HG03103 (cell line): ENCODE measurements around the gene TIMELESS.
A peak's percentile ranks its signal among the peaks of the same experiment; 100 is the strongest.
"Not testable (repeated sequence)": the region's sequence is repeated elsewhere in the genome, so short reads cannot be mapped to it uniquely, and the experiment has no call there.

Source experiments
- ATAC-seq: cut with Tn5 transposase; IDR thresholded peaks from one replicate; pipeline ENCODE4 v1.9.1; 2021; ENCODE audit warnings: low read depth; ENCODE audit not compliant: unreplicated experiment

The TIMELESS gene

GRCh38 chr12:56448860-56449621 lies at the start of gene TIMELESS:
Gene TIMELESS, minus strand, starts transcription at chr12:56449426. Its CDS starts 15,256 bp downstream, at chr12:56434170.
- peak; percentile 93 for ATAC-seq

- ATAC-seq = not testable (repeated sequence)
Observed at GRCh38 chr12:56498126-56498902, 49.1 kb upstream of the TIMELESS start.

- ATAC-seq = not testable (repeated sequence)
Observed at GRCh38 chr12:56496704-56497103, 47.5 kb upstream of the TIMELESS start.

GRCh38 chr12:56494481-56494880 lies 45.3 kb upstream of the TIMELESS start:
- not testable (repeated sequence) for ATAC-seq

DNA sequence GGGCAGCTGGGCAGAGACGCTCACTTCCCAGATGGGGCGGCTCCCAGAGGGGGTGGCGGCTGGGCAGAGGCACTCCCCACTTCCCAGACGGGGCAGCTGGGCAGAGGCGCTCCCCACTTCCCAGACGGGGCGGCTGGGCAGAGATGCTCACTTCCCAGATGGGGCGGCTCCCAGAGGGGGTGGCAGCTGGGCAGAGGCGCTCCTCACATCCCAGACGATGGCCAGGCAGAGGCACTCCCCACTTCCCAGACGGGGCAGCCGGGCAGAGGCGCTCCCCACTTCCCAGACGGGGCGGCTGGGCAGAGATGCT lies 44.8 kb upstream of the TIMELESS start:
- ATAC-seq = not testable (repeated sequence)

- ATAC-seq = not testable (repeated sequence)
Observed at GRCh38 chr12:56493409-56494105, 44.3 kb upstream of the TIMELESS start.

GRCh38 chr12:56490360-56490759 lies 41.1 kb upstream of the TIMELESS start:
- no peak for ATAC-seq

- peak; percentile 81 for ATAC-seq
Observed at GRCh38 chr12:56488041-56488955, 39.1 kb upstream of the TIMELESS start, which contains the start of gene GLS2. Gene GLS2, minus strand, starts transcription at chr12:56488161. Its CDS starts 43 bp downstream, at chr12:56488118.

DNA sequence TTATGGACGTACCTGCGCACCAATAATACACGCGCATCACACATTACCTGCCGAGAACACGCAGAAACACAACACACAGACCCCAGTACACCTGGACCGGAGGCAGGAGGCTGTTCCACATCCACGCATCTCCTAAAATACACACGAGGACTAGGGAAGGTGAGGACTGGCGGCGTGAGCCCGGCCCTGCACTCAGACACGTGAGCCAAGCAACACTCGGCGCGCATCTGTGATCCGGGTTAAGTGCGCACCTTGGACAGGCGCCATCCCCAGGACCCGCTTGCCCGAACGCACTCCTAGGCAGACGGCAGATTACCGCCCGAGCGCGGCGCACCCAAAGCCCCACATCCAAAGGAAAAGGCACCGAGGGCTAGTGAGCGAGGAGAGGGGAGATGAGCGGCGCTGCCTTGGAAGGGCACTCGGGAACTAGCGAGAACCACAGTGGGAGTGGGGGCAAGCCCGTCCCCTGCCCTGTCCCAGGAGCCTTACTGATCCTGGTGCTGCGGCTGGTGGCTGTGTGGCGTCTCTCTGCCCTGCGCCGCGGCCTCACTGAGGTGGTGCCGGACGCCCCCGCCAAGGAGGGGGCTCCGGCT lies 38.3 kb upstream of the TIMELESS start:
- no peak for ATAC-seq

DNA sequence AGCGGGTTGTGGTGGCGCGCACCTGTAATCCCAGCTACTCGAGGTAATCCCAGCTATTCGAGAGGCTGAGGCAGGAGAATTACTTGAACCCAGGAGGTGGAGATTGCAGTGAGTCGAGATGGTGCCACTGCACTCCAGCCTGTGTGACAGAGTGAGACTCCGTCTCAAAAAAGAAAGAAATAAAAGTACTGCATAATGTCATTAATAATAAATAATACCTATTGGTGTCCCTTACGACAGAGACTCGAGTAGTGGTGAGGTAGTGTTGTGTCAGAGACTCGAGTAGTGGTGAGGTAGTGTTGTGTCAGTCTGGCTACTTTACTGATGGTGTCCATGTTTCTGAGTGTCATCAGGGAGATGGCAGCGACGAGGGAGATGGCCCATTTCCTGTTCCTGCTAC lies 37.5 kb upstream of the TIMELESS start:
- ATAC-seq = no peak

GRCh38 chr12:56484566-56484965 lies 35.3 kb upstream of the TIMELESS start:
- ATAC-seq = no peak

DNA sequence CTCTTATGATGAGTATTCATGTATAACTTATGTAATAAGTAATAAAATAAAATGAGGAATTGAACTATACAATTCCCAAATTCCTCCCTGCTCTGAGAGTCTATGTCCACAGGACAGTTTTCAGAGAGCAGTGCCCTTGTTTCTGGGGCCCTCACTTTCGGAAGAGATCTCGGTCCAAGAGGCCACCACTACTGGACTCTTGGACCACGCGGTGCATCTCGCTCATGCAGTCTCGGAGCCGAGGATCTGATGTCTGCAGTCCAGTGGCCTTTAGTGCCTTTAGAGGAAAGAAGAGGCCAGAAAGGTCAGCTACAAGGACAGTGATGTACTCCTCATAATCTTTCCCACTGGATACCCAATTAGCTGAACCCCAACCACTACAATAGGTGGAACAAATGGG lies 30.4 kb upstream of the TIMELESS start:
- no peak for ATAC-seq

DNA sequence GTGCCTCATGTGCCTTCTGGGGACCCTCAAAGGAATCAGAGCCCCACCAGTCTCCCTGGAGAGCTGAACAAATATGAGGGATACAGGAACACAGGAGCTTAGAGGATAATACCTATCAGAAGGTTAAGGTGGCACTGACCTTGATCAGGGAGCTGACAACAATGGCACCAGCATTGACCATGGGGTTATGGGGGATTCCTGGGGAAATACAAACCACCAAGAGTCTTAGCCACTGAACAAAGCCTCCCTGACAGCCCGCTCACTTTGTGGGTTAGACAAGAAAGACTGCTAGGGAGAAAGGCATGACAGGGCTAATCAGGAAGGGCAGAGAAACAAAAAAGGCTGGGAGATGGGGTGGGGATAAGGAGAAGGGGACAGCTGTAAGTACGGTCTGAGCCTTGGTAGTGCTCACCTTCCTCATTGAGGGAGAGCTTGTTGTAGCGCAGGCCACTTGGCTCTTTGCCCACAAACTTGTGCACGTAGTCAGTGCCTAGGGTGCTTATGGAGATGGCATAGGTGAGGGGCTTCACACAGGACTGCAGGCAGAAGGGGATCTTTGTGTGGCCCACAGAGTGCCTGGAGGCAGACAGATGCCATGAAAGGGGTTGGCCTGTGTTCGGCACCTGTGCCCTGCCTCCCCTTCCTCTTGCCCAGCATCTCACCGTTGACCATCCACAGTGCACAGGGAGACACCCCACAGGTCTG lies 28.4 kb upstream of the TIMELESS start:
- ATAC-seq = no peak

- ATAC-seq = no peak
Observed at GRCh38 chr12:56476972-56477432, 27.8 kb upstream of the TIMELESS start.

DNA sequence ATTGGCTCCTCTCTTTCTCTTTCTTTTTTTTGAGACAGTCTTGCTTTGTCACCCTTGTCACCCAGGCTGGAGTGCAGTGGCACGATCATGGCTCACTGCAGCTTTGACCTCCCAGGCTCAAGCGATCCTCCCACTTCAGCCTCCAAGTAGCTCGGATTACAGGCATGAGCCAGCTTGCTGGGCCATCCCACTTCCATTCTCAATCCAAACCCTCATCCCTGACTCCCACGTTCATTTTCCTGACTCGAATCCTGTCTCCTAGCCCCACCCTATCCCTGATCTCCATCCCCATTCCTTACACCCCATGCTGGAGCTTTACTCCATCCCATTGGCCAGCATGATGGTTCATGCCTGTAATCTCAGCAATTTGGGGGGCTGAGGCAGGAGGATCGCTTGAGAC lies 26.9 kb upstream of the TIMELESS start:
- ATAC-seq = no peak

GRCh38 chr12:56474389-56474788 lies 25.2 kb upstream of the TIMELESS start:
- no peak for ATAC-seq

GRCh38 chr12:56469007-56469930 lies 20.0 kb upstream of the TIMELESS start:
- no peak for ATAC-seq
